ENCODE results near the gene GABPB1.
"Not testable (repeated sequence)": the region's sequence is repeated elsewhere in the genome, so short reads cannot be mapped to it uniquely, and the experiment has no call there.

The GABPB1 gene

DNA sequence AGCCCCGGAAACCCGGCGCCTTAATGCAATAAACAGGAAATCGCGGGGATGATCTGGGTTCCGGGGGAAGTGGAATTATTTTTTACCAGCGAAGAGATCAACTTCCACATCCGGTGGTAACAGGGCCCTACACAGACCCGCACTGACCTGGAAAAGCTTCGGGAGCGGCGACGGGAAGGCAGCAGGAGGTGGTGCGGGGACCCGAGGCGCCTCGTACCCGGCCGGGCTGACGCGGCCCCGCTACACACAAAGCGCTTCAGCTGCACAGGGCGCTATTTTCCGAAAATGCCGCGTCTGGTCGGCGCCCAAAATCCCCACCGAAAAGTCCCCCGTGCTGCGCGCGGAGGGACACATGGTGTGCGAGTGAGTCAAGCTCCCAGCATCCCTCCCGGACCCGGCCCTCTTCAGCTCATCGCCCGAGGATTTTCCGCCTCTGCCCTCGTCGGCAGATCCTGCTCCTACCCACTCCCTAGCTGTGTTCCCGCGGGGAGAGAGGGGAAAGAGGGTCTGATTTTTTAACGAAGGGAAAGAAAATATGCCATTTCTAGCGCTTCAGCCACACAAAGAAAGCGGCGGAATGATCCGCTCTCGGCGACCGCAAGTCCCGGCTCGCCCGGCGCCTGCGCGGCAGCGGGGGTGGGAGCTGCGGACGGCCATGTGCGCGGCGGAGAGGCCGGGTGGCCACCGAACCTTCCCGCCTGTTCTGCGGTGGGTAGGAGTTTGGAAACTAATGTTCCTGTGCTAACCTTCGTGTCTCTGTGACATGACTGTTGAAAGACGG lies at the start of gene GABPB1:
GABPB1 (minus strand) TSS at position 361 of the 781 bp plus-strand sequence. CDS start 45,400 bp downstream, outside the sequence.
- DNase-seq (ENCODE audit: low spot score) = peak; percentile 89

DNA sequence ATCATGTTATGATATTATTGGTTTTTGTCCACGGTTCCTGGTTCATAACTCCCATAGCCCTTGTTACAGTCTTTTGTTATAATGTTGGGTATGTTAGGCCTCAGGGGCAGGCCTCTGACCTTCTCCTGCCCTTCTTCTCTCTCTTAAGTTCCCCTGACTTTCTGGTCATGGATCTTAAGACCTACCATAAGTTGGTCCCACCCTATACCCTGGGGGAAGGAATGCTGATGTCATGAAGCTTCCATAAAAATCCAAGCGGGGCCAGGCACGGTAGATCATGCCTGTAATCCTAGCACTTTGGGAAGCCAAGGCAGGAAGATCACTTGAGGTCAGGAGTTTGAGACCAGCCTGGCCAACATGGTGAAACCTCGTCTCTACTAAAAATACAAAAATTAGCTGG lies 36.6 kb upstream of the GABPB1 start:
- not testable (repeated sequence) for DNase-seq (ENCODE audit: low spot score)

- no peak for DNase-seq (ENCODE audit: low spot score)
Observed at GRCh38 chr15:50390554-50391264, 35.7 kb upstream of the GABPB1 start.

GRCh38 chr15:50382408-50382807 lies 27.4 kb upstream of the GABPB1 start:
- DNase-seq (ENCODE audit: low spot score) = not testable (repeated sequence)

- DNase-seq (ENCODE audit: low spot score) = no peak
Observed at GRCh38 chr15:50381438-50381837, 26.4 kb upstream of the GABPB1 start.

DNA sequence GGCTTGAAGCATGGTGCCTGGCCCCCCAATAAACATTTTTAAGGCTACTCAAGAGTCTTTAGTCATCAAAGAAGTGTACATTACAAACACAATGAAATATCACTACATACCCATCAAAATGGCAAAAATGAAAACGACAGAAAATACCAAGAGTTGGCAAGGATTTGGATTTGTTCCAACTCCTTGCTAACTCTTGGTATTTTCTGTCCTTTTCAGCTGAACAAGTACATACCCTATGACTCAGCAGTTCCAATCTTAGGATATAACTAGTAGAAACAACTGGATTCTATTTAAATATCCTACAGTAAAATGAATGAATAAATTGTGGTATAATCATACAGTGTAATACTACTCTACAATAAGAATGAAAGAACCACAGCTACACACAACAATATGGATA lies 25.1 kb upstream of the GABPB1 start:
- DNase-seq (ENCODE audit: low spot score) = no peak

DNA sequence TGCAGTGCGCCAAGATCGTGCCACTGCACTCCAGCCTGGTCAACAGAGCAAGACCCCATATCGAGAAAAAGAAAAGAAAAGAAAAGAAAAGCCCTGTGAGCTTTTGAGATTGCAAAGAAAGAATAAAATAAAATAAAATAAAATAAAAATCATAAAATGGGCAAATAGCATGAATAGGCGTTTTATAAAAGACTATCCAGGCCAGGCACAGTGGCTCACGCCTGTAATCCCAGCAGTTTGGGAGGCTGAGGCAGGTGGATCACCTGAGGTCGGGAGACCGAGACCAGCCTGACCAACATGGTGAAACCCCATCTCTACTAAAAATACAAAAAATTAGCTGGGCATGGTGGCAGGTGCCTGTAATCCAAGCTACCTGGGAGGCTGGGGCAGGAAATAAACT lies 24.4 kb upstream of the GABPB1 start:
- not testable (repeated sequence) for DNase-seq (ENCODE audit: low spot score)

DNA sequence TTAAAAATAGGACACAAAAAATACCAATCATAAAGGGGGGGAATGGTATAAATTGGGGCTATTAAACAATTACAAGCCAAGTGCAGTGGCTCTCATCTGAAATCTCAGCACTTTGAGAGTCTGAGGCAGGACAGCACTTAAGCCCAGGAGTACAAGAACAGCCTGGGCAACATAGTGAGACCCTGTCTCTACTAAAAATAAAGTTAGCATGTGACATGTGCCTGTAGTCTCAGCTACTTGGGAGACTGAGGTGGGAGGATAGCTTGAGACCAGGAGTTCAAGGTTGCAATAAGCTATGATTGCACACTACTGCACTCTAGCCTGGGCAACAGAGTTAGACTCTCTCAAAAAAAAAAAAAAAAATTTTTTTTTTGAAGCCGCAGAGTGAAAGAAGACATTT lies 23.8 kb upstream of the GABPB1 start:
- DNase-seq (ENCODE audit: low spot score) = no peak

DNA sequence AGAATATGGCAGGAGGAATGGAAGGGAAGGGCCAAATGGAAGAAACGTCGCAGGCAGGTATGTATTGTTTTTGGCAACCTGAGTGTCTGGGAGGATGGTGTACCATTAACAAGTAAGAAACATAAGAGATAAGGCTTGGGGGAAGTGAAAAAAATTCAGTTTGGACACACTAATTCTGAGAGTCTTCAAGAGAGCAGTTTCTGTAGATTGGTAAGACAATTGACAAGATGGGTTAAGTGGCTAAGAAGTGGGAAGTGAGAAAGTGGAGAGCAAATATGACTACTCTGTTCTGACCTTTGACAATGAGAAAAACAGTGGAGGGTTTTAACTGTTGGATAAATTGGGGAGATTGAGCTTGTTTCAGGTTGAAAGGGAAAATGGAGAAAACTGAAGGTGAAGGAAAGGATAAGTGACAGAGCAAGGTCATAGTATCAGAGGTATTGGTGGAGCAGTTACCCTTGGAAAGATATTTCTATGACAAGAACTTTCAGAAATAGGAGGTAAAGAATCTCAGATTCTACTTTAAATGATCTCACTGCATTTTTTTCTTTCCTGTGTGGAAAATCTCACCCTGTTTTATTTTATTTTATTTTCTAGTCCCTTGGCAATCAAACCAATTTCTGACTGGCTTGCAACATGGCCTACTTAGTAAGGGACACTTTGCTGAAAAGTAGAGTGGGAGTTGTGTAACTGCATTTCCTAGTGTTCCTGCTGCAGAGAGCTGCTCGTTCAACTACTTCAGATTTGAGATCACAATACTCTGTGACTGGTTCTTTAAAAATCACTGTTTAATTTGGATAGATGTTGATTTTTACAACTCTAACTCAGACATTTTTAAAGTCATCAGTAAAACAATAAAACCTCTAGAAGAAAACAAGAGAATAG lies 23.1 kb upstream of the GABPB1 start:
- DNase-seq (ENCODE audit: low spot score) = no peak

DNA sequence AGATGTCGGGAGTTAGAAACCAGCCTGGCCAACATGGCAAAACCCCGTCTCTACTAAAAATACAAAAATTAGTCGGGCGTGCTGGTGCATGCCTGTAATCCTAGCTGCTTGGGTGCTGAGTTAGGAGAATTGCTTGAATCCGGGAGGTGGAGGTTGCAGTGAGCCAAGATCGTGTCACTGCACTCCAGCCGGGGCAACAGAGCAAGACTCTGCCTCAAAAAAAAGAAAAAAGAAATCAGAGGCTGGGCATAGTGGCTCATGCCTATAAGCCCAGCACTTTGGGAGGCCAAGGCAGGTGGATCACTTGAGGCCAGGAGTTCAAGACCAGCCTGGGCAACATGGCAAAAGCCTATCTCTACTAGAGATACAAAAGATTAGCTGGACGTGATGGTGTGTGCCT lies 14.6 kb upstream of the GABPB1 start:
- DNase-seq (ENCODE audit: low spot score) = not testable (repeated sequence)

GRCh38 chr15:50365971-50366370 lies 11.0 kb upstream of the GABPB1 start:
- DNase-seq (ENCODE audit: low spot score) = no peak

GRCh38 chr15:50365570-50365969 lies 10.6 kb upstream of the GABPB1 start:
- DNase-seq (ENCODE audit: low spot score) = no peak

- no peak for DNase-seq (ENCODE audit: low spot score)
Observed at GRCh38 chr15:50363612-50364011, 8.6 kb upstream of the GABPB1 start.

- DNase-seq (ENCODE audit: low spot score) = no peak
Observed at GRCh38 chr15:50361756-50362155, 6.8 kb upstream of the GABPB1 start.

- peak; percentile 37 for DNase-seq (ENCODE audit: low spot score)
Observed at GRCh38 chr15:50358845-50359244, 3.8 kb upstream of the GABPB1 start.

DNA sequence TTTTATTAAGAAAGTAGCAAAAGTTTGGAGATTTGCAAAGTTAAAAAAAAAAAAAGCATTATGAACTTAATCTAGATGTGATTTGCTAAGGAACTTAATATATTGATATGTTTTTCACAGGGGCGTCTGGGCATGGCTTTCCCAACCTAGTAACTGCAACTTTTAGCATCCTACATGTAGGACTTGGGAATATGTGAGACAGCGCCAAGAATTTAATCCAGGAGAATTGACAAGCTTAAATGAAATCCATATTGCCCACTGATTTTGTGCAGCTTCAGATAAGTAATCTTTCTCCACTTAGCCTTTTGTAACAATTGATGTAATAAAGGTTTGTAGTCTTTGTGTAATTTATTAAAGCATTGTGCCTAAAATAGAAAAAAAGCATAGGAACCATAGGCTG lies 982 bp upstream of the GABPB1 start:
- no peak for DNase-seq (ENCODE audit: low spot score)

- no peak for DNase-seq (ENCODE audit: low spot score)
Observed at GRCh38 chr15:50355619-50355905, 564 bp upstream of the GABPB1 start.

GRCh38 chr15:50353975-50354837 lies 792 bp downstream of the GABPB1 start:
- DNase-seq (ENCODE audit: low spot score) = peak; percentile 57

GRCh38 chr15:50353251-50353974 lies 1.6 kb downstream of the GABPB1 start:
- DNase-seq (ENCODE audit: low spot score) = peak; percentile 60

- no peak for DNase-seq (ENCODE audit: low spot score)
Observed at GRCh38 chr15:50350621-50351020, 4.4 kb downstream of the GABPB1 start.

- DNase-seq (ENCODE audit: low spot score) = no peak
Observed at GRCh38 chr15:50345298-50345697, 9.7 kb downstream of the GABPB1 start.
